ENCODE data around the gene TFF1.

GRCh38 chr21:42385619-42386018 is 19.3 kb upstream of the TFF1 start:
- TF ChIP-seq CTCF (conservative IDR thresholded peaks at IDR 0.05; ENCODE audit: low read length): no peak
- no peak for TF ChIP-seq EZH2phosphoT487 (IDR thresholded peaks at IDR 0.05; ENCODE audit: borderline replicate concordance, low read depth, low read length)
